GM18951 (cell line): ENCODE results near the gene EXTL1.

Experiments
- POLR2A ChIP-seq: IDR thresholded peaks from 4 replicates; pipeline ENCODE4 v1.6.1; 2011; ENCODE audit warnings: mild to moderate bottlenecking; ENCODE audit not compliant: insufficient read length, insufficient read depth; ENCODE audit errors: extremely low read depth
- in situ Hi-C: fragments of 300-500 bp; cut with MboI; formaldehyde crosslinking; loops from one replicate; pipeline ENCODE4 v1.12.0; 2022; ENCODE audit warnings: low sequenced_read_pairs, mixed read lengths, inconsistent platforms; ENCODE audit not compliant: unreplicated experiment

EXTL1 gene

DNA sequence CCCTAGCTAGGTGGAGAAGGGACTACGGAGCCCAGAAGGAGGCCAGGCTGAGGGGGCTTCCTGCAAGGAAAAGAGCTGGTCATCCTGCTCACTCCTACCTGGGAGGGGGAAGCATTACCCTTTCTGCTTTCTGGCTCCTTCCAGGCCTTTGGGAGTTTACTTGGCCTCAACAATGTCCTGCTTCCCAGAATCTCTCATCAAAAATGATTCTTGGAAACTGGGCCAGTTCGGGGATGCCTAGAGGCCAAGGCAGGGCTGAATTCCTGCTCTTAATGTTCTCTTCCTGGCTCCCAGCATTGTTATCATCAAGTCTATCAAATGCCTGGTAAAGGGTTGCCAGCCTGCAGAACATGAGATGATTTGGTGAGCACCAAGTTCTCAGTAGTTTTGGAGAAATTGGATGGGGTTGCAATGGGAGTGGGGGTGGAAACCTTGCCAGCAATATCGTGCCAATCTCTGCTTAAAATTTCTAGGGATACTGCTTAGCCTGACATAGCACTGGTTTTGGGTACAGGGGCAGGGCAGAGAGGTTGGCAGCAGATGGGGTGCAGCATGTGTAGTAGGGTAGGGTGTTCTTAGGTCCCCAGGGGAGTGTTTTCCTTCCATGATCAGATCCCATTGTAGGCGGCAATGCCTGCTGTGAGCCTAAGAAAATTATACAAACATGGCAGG, 16.0 kb upstream of the EXTL1 start:
- no peak for TF ChIP-seq POLR2A
- in situ Hi-C loops, result no loop called here

DNA sequence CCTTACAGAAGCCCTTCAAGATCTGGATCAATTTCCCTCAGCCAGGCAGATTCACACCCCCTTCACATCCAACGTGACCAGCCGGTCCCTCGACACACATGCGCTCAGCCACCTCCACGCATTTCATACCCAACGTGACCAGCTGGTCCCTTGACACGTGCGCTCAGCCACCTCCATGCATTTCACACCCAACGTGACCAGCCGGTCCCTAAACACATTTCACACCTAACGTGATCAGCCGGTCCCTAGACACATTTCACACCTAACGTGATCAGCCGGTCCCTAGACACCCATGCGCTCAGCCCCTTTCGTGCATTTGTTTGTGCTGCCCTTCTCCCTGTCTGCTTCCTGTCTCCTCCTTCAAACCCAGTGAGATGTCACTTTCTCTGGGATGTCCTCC, 14.9 kb upstream of the EXTL1 start:
- TF ChIP-seq POLR2A, result no peak
- in situ Hi-C loops, result no loop called here

DNA sequence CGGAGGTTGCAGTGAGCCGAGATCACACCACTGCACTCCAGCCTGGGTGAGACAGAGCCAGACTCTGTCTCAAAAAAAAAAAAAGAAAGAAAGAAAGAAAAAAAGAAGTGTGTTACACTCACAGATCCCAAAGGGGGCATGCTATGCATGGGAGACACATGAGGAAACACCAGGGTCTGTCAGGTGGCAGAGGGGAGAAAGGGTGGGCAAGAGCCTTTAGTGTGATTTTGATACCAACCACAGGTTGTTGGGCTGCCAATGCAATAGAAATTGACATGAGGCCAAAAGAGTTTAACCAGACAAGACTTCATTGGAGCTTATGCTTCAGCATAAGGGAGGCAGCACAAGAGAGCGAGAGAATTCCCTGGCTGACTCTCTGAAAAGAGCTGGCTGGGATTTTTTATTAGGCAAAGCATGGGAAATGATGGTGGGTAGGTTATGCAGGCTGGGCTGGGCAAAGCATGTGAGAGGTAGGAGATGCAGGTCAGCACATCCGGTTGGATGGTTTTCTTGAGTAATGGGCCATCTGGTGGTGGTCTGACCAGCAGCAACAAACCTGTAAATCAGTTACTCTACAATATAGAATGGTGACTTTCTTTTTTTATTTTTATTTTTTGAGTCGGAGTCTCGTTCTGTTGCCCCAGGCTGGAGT, 11.7 kb upstream of the EXTL1 start:
- in situ Hi-C loops, result no loop called here
- no peak for TF ChIP-seq POLR2A

DNA sequence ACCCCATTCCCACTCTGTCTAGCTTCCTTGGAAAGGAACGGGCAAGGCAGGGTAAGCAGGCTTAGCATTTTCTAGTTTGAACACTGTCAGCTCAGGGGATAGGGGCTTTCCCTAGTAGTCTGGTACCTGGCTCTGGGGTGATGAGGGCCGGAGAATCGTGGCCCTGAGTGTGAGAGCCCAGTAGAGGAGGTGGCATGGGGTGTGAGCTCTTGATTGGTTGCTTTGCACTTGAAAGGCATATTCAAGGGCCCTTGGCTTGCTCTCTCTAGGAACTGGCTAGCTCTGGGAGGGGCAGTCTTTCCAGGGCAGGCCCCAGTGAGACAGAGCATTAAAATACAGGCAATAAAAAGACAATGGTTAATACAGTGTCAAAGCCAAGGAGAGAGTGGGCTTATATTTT, 10.8 kb upstream of the EXTL1 start:
- in situ Hi-C loops, result no loop called here
- no peak for TF ChIP-seq POLR2A

DNA sequence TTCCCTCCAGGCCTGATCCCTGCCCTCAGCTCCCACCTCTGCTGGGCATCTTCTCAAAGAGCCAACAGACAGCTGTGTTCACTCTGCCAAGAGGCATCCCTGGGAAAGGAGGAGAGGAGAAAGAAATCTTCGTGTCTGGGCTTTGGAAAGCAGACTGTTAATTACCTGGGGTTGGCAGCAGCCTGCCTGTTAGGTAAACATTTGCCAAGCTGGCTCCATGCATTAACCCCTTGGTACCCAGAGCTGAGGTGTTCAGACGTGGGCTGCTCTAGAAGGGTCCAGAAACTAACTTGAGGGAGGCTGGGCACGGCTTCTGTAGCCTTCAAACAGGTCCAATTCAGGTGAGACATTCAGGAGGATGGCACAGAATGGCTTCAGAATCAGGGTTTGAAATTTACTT, 8.7 kb upstream of the EXTL1 start:
- TF ChIP-seq POLR2A, result no peak
- in situ Hi-C loops, result no loop called here

DNA sequence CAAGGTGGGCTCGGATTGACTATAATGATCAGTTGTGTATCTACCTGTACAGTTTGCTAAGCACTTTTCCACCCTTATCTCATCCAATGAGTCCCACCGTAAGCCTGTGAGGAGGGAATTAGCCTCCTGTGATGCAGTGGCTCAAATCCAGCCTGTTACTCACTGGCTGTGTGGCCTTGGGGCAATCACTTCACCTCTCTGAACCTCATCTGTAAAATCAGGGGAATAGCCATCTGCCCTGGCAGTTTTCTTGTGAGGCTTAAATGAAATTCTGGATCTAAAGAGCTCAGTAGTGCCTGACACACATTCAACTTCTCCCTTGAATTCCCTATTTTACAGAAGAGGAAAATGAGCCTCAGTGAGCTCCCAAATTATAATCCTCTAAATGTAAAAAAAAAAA, 7.4 kb upstream of the EXTL1 start:
- no peak for TF ChIP-seq POLR2A

DNA sequence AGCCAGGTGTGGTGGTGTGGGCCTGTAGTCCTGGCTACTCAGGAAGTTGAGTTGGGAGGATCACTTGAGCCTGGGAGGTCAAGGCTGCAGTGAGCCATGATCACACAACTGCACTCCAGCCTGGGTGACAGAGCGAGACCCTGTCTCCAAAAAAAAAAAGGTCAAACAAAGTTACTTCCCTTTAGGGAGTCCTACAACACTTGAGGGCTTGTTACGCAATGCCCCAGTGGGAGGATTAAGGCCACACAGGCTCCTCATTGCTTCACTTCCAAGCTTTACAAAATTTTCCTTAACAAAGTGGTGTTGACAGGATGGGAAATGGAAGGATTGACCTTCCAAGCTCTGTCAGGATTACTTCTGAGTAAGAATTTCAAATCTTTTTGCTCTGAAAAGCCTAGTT, 6.2 kb upstream of the EXTL1 start:
- in situ Hi-C loops, result no loop called here
- no peak for TF ChIP-seq POLR2A

More for the DNA sequence above, 7.4 kb upstream of the EXTL1 start:
- in situ Hi-C loops, result no loop called here

DNA sequence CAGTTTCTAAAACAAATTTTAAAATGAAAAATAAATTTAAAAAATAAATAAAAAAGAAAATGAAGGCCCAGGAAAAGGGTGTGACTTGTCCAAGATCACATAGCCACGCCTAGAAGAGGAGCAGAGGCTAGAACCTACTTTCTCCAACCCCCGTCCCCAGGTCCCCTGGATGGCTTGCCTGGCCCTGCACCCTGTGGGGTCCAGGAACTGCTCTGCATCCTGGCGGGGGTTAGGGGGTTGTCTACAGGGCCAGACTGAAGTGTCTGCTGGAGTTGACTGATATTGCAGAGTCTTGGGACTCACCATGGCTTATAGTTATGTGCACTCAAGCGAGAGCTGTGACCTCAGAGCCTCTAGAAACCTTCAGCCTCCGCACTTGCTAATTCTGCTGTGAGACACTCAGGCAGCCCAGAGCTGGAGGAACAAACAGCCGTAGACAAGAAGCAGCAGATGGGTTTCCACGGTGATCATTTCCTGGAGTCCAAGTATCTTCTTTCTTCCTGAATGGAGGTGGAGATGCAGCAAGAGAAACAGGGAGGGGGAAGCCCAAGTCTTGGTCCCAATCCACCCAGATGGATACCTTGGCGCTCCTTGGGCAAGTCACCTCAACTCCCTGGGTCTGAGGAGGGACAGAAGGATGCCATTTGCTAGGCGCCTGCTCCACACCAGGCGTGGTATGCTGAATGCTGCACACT, 5.2 kb upstream of the EXTL1 start:
- in situ Hi-C loops, result no loop called here
- no peak for TF ChIP-seq POLR2A

DNA sequence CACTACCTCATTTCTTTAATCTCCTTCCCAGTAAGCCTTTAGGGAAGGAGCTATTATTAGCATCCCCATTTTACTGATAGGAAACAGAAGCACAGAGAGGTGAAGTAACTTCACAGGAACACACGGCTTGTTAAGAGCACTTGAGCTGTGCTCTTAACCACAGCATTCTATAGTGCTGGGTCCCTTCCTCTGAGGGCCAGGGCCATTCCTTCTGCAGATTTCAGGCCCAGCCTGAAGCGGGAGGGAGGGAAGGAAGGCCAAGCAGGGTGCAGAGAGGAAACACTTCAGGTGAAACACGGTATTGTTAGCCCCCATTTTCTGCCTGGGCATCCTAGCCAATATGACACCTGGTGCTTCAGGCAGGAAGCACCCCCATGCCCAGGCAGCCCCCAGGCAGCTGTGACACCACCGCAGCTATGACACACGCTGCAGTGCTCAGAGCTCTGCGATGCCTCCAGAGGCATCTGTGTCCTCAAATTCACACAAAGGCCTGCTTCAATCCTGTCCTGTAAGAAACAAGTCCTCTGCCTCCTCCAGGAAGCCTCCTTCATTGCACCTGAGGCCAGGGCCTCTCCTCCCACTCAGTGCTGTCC, 4.5 kb upstream of the EXTL1 start:
- no peak for TF ChIP-seq POLR2A
- in situ Hi-C loops, result no loop called here

DNA sequence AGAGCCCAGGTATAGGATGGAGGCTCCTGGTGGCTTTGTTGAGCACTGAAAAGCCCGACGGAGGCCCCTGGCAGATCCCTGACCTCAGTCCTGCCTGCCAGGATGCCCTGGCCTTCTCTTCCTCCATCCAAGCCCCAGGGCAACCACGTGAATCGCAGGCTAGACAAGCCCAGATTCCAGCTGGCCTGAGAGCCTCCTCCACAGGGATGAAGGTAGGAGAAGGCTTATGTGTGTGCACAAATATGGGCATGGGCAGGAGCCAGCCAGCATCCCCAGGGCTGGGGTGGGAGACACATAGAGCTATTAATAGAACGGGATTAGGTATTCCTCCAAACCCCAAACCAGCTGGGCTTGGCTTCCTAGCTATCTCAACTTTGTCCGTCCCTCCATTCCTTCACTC, 4.0 kb upstream of the EXTL1 start:
- no peak for TF ChIP-seq POLR2A
- in situ Hi-C loops, result no loop called here

DNA sequence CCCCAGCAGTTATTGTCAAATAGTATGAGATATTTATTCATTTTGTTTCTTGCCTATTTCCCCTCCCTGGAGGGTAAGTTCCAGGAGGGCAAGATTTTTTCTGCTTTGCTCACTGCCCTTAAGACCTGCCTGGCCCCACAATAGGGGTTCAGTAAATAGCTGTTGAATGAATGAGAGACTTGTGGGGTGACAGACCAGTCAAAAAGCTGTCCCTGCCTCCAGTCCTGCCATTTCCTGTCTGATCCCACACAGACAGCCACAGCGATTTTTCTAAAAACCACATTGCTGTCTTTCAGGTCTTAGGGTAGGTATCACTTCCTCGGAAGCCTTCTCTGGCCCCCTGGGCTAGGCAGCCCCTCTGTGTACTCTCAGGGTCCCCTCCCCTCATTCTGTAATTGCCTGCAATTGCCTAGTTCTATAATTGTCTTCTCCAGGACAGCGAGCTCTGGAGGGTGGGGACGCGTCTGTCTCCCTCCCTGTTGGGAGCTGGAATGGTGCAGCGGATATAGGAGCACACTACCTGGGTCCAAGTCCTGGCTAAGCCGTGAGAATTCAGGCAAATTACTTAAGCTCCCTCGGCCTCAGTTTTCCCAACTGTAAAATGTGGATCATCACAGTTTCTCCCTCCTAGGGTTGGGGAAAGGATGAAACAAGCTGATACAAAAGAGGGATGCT, 1.8 kb upstream of the EXTL1 start:
- in situ Hi-C loops, result no loop called here
- no peak for TF ChIP-seq POLR2A

DNA sequence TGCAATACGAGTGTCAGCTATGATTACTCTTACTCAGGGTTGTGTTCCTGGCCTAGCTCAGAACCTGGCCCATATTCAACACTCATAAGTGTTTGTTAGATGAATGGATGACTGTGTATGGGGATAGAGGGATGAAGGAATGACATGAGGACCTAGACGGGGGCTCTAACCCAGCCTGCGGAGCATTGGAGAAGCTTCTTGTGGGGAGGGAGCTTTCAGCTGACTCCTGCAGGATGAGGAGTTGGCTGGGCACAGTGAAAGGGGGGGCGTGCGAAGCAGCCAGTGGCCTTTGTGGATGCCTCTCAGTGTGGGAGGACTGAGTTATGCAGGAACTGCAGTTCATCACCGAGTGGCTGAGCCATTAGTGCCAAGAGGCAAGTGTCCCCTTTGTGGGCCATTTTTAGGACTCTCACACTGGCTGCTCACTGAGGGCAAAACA, 1.2 kb upstream of the EXTL1 start:
- no peak for TF ChIP-seq POLR2A
- in situ Hi-C loops, result no loop called here
